Prostate gland (tissue), 2 donors: ENCODE results near the gene PIGT. TPM values are rescaled to one million over a fixed set of nuclear protein-coding genes. Genes with fewer than 3 reads are reported as not detected.

Experiments used
- DNase-seq: peaks from one replicate; pipeline ENCODE4 v3.0.0-alpha.2; 2019; ENCODE audit warnings: low spot score
- H3K27ac ChIP-seq, 2 donors: fragments of 200-600 bp; sonication (generic); 2 replicates each; pipeline ENCODE4 v1.5.1; 2017 to 2019
- H3K27me3 ChIP-seq: fragments of 200-600 bp; sonication (generic); replicated peaks from 2 replicates; pipeline ENCODE4 v1.5.1; 2019; ENCODE audit not compliant: insufficient read depth
- H3K36me3 ChIP-seq, 2 donors: fragments of 200-600 bp; sonication (generic); 1 replicate in 1 of 2; 2 replicates in 1 of 2; pipeline versions ENCODE4 v1.5.1 to v1.8.1; 2017 to 2019
- H3K4me1 ChIP-seq: fragments of 200-600 bp; sonication (generic); replicated peaks from 2 replicates; pipeline ENCODE4 v1.5.1; 2019
- H3K4me3 ChIP-seq, 2 donors: fragments of 200-600 bp; sonication (generic); 2 replicates each; pipeline ENCODE4 v1.5.1; 2017 to 2019
- H3K9me3 ChIP-seq: fragments of 200-600 bp; sonication (generic); 2 replicates; pipeline ENCODE4 v1.5.1; 2017
- POLR2A ChIP-seq: fragments of 450-650 bp; IDR thresholded peaks from one replicate; pipeline ENCODE4 v1.6.1; 2016; ENCODE audit warnings: antibody characterized with exemption, mild to moderate bottlenecking
- POLR2AphosphoS5 ChIP-seq: sonication (generic); formaldehyde crosslinking; IDR thresholded peaks from one replicate; pipeline ENCODE4 v1.6.1; 2017; ENCODE audit warnings: antibody characterized with exemption
- WGBS: methylation state at CpG from one replicate; pipeline ENCODE4 v1.1.5; 2018; 5-methylcytosine and 5-hydroxymethylcytosine counted together
- intact Hi-C: fragments of 100-400 bp; cut with DNase I; formaldehyde crosslinking; loops from one replicate; pipeline ENCODE4 v1.14.2; 2022
- total RNA-seq, 2 donors: library from RNA; depleted of rRNA; stranded (reverse); fragments of >200 nt; gene quantifications; one replicate each; pipeline ENCODE4 v1.1.0, GENCODE V29; 2016
- TF ChIP-seq, protein P1 (sequence below), 4 experiments: fragments of 200-600 bp in 2 of 4; fragments of 450-650 bp in 2 of 4; sonication (generic) in 2 of 4; IDR thresholded peaks; 1 replicate in 3 of 4; 2 replicates in 1 of 4; pipeline ENCODE4 v1.5.1; 2016 to 2019; ENCODE audit warnings: antibody characterized with exemption in 4 of 4, mild to moderate bottlenecking in 2 of 4, moderate library complexity in 2 of 4

Gene PIGT
- total RNA-seq, 2 donors from 2014 or later = 91.8 to 136 TPM

DNA sequence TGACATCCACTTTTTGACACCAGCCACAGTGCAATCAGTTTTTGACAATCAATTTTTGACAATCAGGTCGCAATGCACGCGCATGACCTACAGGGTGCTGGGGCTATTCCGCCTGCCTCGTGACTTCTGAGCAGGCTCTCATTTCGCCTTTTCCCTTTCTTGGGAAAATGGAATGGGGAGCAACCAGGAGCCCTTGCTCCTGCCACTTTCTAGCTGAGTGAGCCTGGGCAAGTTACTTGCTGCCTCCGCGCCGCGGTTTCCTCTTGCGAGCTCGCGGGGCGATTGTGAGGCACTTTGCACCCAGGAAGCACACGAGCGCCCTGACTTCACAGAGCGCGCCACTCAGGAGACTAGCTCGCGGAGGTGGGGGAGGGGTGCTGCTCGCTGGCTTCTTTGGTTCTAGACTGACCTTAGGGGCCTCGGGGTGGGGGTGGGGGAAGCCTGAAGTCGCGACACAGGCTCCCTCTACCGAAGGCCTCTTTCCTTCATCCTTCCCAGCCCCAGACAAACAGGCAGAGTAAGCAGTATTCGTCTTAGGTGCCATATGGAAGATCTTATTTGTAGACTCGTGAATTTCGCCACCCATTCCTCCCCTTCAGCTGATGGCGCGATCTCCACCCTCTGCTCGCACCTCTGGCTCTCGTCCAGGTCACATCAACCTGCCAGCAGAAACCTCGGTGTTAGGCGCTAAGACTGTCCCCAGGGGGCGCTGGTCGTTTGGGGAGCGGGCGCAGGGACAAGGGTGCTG is 42.4 kb upstream of the PIGT start:
- Histone ChIP-seq H3K4me3 (peak overlapping the region; percentile 27 to 33), H3K9me3 (no peaks in the 10 kb centered on the region), H3K27me3 (no peaks in the 10 kb centered on the region), H3K4me1 (no peaks in the 10 kb centered on the region), H3K36me3 (no peaks in the 10 kb centered on the region), H3K27ac (peak overlapping the region; percentile 48 to 62)
- TF ChIP-seq POLR2AphosphoS5 (peak; percentile 51), POLR2A (no peak)
- TF ChIP-seq, protein P1, sequence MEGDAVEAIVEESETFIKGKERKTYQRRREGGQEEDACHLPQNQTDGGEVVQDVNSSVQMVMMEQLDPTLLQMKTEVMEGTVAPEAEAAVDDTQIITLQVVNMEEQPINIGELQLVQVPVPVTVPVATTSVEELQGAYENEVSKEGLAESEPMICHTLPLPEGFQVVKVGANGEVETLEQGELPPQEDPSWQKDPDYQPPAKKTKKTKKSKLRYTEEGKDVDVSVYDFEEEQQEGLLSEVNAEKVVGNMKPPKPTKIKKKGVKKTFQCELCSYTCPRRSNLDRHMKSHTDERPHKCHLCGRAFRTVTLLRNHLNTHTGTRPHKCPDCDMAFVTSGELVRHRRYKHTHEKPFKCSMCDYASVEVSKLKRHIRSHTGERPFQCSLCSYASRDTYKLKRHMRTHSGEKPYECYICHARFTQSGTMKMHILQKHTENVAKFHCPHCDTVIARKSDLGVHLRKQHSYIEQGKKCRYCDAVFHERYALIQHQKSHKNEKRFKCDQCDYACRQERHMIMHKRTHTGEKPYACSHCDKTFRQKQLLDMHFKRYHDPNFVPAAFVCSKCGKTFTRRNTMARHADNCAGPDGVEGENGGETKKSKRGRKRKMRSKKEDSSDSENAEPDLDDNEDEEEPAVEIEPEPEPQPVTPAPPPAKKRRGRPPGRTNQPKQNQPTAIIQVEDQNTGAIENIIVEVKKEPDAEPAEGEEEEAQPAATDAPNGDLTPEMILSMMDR (IDR thresholded peaks at IDR 0.05) = peak; percentile 69 to 94 (median 80)
- DNase-seq = peak; percentile 74
- intact Hi-C loops = loop anchor here (1.0 to 5.0 kb wide), 3 partner anchors 34 to 64 kb away; partner anchors contain the start of gene DBNDD2
- WGBS = 20% methylated on average over 38 of the region's 38 CpGs

DNA sequence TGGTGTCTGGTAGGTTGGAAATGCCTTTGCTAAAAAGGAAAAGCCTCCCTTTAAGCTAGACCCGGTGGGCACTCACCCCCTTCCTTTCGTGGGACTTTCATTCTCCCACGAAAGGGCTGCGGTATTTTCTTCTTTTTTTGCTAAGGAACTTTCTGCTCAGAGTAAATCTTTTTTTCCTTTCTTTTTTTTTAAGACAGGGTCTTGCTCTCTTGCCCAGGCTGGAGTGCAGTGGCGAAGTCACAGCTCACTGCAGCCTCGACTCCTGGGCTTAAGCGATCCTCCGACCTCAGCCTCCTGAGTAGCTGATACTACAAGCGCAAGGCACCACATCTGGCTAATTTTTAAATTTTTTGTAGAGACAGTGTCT is 41.9 kb upstream of the PIGT start:
- H3K27ac ChIP-seq = peak overlapping the region; percentile 48 to 62
- intact Hi-C loops = loop anchor here (1.0 to 5.0 kb wide), 3 partner anchors 33 to 63 kb away; partner anchors contain the start of gene DBNDD2
- DNase-seq = no peak
- no peak for TF ChIP-seq POLR2AphosphoS5
- TF ChIP-seq POLR2A = no peak
- TF ChIP-seq, protein P1 (IDR thresholded peaks at IDR 0.05) = no peak
- no peaks in the 10 kb centered on the region for H3K27me3 ChIP-seq
- peak overlapping the region; percentile 27 to 33 for H3K4me3 ChIP-seq
- WGBS = 66% methylated on average over 9 of the region's 9 CpGs
- no peaks in the 10 kb centered on the region for H3K36me3 ChIP-seq
- H3K9me3 ChIP-seq = no peaks in the 10 kb centered on the region
- H3K4me1 ChIP-seq = no peaks in the 10 kb centered on the region

DNA sequence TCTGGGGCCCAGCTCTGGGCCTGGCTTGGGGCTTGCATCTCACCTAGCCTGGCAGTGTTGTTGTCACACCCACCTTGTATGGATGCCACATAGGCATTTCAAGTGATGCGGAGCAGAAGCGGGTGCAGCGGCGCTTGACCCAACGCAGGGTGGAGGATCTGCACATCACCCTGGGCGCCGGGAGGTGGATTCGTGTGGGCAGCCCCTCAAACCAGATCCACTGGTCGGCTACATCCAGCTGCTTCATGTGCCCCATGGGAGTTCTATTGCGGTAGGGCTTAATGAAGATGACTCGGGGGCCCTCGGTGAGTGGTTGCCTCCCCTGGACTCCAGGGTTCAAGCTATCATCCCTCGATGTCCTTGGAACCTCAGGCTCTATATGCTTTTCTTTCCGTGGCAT is 41.0 kb upstream of the PIGT start:
- TF ChIP-seq, protein P1 (IDR thresholded peaks at IDR 0.05) = no peak
- TF ChIP-seq POLR2A (no peak), POLR2AphosphoS5 (no peak)
- no peak for DNase-seq

GRCh38 chr20:45377269-45377668 is 38.7 kb upstream of the PIGT start:
- Histone ChIP-seq H3K27me3 (no peaks in the 10 kb centered on the region), H3K4me3 (no peak overlapping the region), H3K9me3 (no peaks in the 10 kb centered on the region), H3K27ac (no peak overlapping the region), H3K36me3 (no peaks in the 10 kb centered on the region), H3K4me1 (no peaks in the 10 kb centered on the region)
- 51% methylated on average over 11 of the region's 11 CpGs for WGBS
- DNase-seq = no peak
- TF ChIP-seq, protein P1 (IDR thresholded peaks at IDR 0.05) = no peak
- no peak for TF ChIP-seq POLR2AphosphoS5
- TF ChIP-seq POLR2A = no peak
- intact Hi-C loops = no loop called here

More for the DNA sequence above, 41.0 kb upstream of the PIGT start:
- intact Hi-C loops = loop anchor here (1.0 to 5.0 kb wide), 3 partner anchors 32 to 62 kb away; partner anchors contain the start of gene DBNDD2
- H3K9me3 ChIP-seq = no peaks in the 10 kb centered on the region
- no peaks in the 10 kb centered on the region for H3K27me3 ChIP-seq
- H3K4me3 ChIP-seq = no peak overlapping the region
- no peaks in the 10 kb centered on the region for H3K36me3 ChIP-seq
- H3K4me1 ChIP-seq = no peaks in the 10 kb centered on the region
- WGBS = 93% methylated on average over 14 of the region's 14 CpGs
- no peak overlapping the region for H3K27ac ChIP-seq

- DNase-seq = no peak
- Histone ChIP-seq H3K4me1 (no peaks in the 10 kb centered on the region), H3K27me3 (no peaks in the 10 kb centered on the region), H3K4me3 (no peak within 1 kb of the TSS), H3K27ac (no peak within 1 kb of the TSS), H3K9me3 (no peaks in the 10 kb centered on the region), H3K36me3 (no peaks in the 10 kb centered on the region)
- TF ChIP-seq, protein P1 (IDR thresholded peaks at IDR 0.05) = no peak
- TF ChIP-seq POLR2A (no peak), POLR2AphosphoS5 (no peak)
- WGBS = 82% methylated on average over 1 of the region's 1 CpG
- intact Hi-C loops = no loop called here
Observed at GRCh38 chr20:45378191-45378590, 37.8 kb upstream of the PIGT start, which contains the start of gene TP53TG5. Gene TP53TG5, minus strand, starts transcription at chr20:45378325. Its CDS starts 89 bp downstream, at chr20:45378236.
